K562 (cell line): Measurements from ENCODE around the gene CGNL1. TPM values are rescaled to one million over a fixed set of nuclear protein-coding genes. Genes with fewer than 3 reads are reported as not detected.

ENCODE experiments used
- ELF2 ChIP-seq: fragments of 250-450 bp; sonication (Bioruptor Pico); IDR thresholded peaks from 2 replicates; pipeline ENCODE4 v1.5.0; 2021; ENCODE audit warnings: mild to moderate bottlenecking
- FOXJ2 ChIP-seq: fragments of 200-800 bp; sonication (Bioruptor generic); IDR thresholded peaks from 2 replicates; pipeline ENCODE4 v1.6.1; 2016; ENCODE audit warnings: missing genetic modification characterization, missing compliant biosample characterization
- NFYB ChIP-seq: IDR thresholded peaks from 2 replicates; pipeline ENCODE4 v1.6.1; 2011; ENCODE audit warnings: mild to moderate bottlenecking, moderate library complexity; ENCODE audit not compliant: insufficient read length; ENCODE audit errors: extremely low read depth
- NRF1 ChIP-seq, 2 experiments: fragments of 450-650 bp; IDR thresholded peaks in 1 of 2; conservative IDR thresholded peaks in 1 of 2; 2 replicates each; pipeline ENCODE4 v1.6.1; 2014; ENCODE audit warnings: mild to moderate bottlenecking in 2 of 2
- PHB ChIP-seq: fragments of 250-450 bp; sonication (Bioruptor Pico); IDR thresholded peaks from 2 replicates; pipeline ENCODE4 v1.5.0; 2021
- POLR2AphosphoS5 ChIP-seq: IDR thresholded peaks from 2 replicates; pipeline ENCODE4 v1.6.1; 2011; ENCODE audit warnings: mild to moderate bottlenecking, low read depth, low read length, moderate library complexity; ENCODE audit not compliant: control insufficient read depth, insufficient read depth
- TRIM28 ChIP-seq: fragments of 450-650 bp; IDR thresholded peaks from 2 replicates; pipeline ENCODE4 v1.6.1; 2017
- ZFP30 ChIP-seq: fragments of 250-450 bp; sonication (Bioruptor Pico); IDR thresholded peaks from 2 replicates; pipeline ENCODE4 v1.8.0; 2022; ENCODE audit warnings: moderate library complexity, mild to moderate bottlenecking, inconsistent platforms, borderline replicate concordance
- ZKSCAN1 ChIP-seq: fragments of 150-350 bp; IDR thresholded peaks from 2 replicates; pipeline ENCODE4 v1.6.1; 2016; ENCODE audit warnings: low read depth, low read length
- polyA plus RNA-seq, 8 experiments: library from polyadenylated mRNA; depleted of rRNA in 4 of 8; stranded (reverse) in 5 of 8; unstranded in 3 of 8; fragments of >200 nt; fragmentation: Nextera tagmentation in 2 of 8; fragmentation: Illumina TruSeq in 1 of 8; extraction: Ambion mirVana in 2 of 8; extraction: Trizol in 1 of 8; gene quantifications; 2 replicates each; pipeline versions ENCODE4 v1.2.1 to v1.2.3, GENCODE V29; 2011 to 2014; ENCODE audit warnings: inconsistent platforms in 1 of 8, missing spikeins in 1 of 8
- total RNA-seq, 7 experiments: library from RNA; depleted of rRNA in 6 of 7; stranded (reverse); fragments of >200 nt in 6 of 7; fragmentation: Illumina TruSeq in 2 of 7; extraction: Trizol in 2 of 7; gene quantifications; 2 replicates each; pipeline versions ENCODE4 v1.2.1 to v1.2.3, GENCODE V29; 2011 to 2021; ENCODE audit warnings: low replicate concordance in 1 of 7
- TF ChIP-seq, protein P1 (sequence below): fragments of 150-350 bp; conservative IDR thresholded peaks from 2 replicates; pipeline ENCODE4 v1.6.1; 2014; ENCODE audit warnings: low read length

The CGNL1 gene
- total and polyA plus RNA-seq, 9 of the 15 experiments (the other 6 are each of a cell fraction or from before 2014, with no cell fraction given): 0.01 to 0.07 TPM; not detected in 7

DNA sequence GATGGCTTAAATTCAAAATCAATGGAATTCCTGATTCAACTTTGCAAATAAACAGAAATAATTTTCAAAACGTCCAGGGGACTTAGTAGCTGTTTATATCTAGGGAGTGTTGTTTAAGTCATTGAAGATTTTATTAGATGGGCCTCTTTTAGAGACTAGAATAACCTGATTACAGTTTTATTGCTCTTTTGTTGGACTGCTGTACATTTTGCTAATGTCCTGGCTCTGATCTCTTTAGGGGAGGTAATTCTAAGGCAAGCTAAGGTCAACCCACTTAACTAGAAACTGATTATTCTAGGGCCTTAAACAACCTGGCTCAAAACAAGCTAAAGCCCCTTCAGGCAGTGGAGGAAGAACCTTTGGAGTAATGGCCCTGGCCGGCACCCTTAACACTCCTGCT, 153.4 kb downstream of the CGNL1 start (continued):
- TF ChIP-seq NFYB: no peak
- no peak for TF ChIP-seq ELF2 (CRISPR knock-in tag)
- TF ChIP-seq FOXJ2: no peak
- TF ChIP-seq ZKSCAN1: no peak
- TF ChIP-seq, protein P1, sequence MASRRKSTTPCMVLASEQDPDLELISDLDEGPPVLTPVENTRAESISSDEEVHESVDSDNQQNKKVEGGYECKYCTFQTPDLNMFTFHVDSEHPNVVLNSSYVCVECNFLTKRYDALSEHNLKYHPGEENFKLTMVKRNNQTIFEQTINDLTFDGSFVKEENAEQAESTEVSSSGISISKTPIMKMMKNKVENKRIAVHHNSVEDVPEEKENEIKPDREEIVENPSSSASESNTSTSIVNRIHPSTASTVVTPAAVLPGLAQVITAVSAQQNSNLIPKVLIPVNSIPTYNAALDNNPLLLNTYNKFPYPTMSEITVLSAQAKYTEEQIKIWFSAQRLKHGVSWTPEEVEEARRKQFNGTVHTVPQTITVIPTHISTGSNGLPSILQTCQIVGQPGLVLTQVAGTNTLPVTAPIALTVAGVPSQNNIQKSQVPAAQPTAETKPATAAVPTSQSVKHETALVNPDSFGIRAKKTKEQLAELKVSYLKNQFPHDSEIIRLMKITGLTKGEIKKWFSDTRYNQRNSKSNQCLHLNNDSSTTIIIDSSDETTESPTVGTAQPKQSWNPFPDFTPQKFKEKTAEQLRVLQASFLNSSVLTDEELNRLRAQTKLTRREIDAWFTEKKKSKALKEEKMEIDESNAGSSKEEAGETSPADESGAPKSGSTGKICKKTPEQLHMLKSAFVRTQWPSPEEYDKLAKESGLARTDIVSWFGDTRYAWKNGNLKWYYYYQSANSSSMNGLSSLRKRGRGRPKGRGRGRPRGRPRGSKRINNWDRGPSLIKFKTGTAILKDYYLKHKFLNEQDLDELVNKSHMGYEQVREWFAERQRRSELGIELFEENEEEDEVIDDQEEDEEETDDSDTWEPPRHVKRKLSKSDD: no peak
- TF ChIP-seq ZFP30 (CRISPR knock-in tag): no peak
- no peak for TF ChIP-seq POLR2AphosphoS5
- no peak for TF ChIP-seq NRF1 (conservative IDR thresholded peaks at IDR 0.05 in 1 of 2, IDR thresholded peaks at IDR 0.05 in 1 of 2)
- TF ChIP-seq TRIM28: no peak
- no peak for TF ChIP-seq PHB (CRISPR knock-in tag)
